Measurements from ENCODE around the gene TMEM171. TPM values are rescaled to one million over a fixed set of nuclear protein-coding genes. Genes with fewer than 3 reads are reported as not detected.

TMEM171 gene
- total RNA-seq, 1 donor from 2014 or later: not detected

GRCh38 chr5:73178265-73178664 is 57.9 kb downstream of the TMEM171 start:
- no peaks in the 10 kb centered on the region for H3K36me3 ChIP-seq
- no peaks in the 10 kb centered on the region for H3K9me3 ChIP-seq (ENCODE audit: low read depth)
- Mint-ChIP-seq H3K36me3 (no peaks in the 10 kb centered on the region), H3K4me1 (peaks cover 18% of the 10 kb centered on the region), H3K27ac (no peak overlapping the region), H3K27me3 (ENCODE audit: insufficient read depth, low read depth) (no peaks in the 10 kb centered on the region), H3K4me3 (no peak overlapping the region), H3K9me3 (no peaks in the 10 kb centered on the region)
- no peaks in the 10 kb centered on the region for H3F3A ChIP-seq (ENCODE audit: low read depth)
- no peaks in the 10 kb centered on the region for H3K4me1 ChIP-seq
- TF ChIP-seq EZH2 (IDR thresholded peaks at IDR 0.05) (no peak), CTCF (IDR thresholded peaks at IDR 0.05) (no peak), EZH2phosphoT487 (IDR thresholded peaks at IDR 0.05) (no peak)
- H3K9ac ChIP-seq: no peak overlapping the region
- H2AFZ ChIP-seq (replicated peaks): no peak overlapping the region
- no peaks in the 10 kb centered on the region for H3K27me3 ChIP-seq
- H4K20me1 ChIP-seq (ENCODE audit: low read depth): no peaks in the 10 kb centered on the region
- H3K27ac ChIP-seq: no peak overlapping the region
- no peak overlapping the region for H3K4me2 ChIP-seq
- no peak for DNase-seq (ENCODE audit: low spot score)
- H3K4me3 ChIP-seq: no peak overlapping the region
- H3K79me2 ChIP-seq (ENCODE audit: low read depth): no peaks in the 10 kb centered on the region

GRCh38 chr5:73179730-73180129 is 59.4 kb downstream of the TMEM171 start:
- TF ChIP-seq EZH2 (IDR thresholded peaks at IDR 0.05): no peak
- no peak for TF ChIP-seq EZH2phosphoT487 (IDR thresholded peaks at IDR 0.05)
- no peak for TF ChIP-seq CTCF (IDR thresholded peaks at IDR 0.05)
- Mint-ChIP-seq H3K27me3 (ENCODE audit: insufficient read depth, low read depth) (no peaks in the 10 kb centered on the region), H3K4me3 (no peak overlapping the region), H3K36me3 (no peaks in the 10 kb centered on the region), H3K4me1 (peaks cover 11% of the 10 kb centered on the region), H3K27ac (no peak overlapping the region), H3K9me3 (peaks cover 4% of the 10 kb centered on the region)
- Histone ChIP-seq H3K9me3 (ENCODE audit: low read depth) (no peaks in the 10 kb centered on the region), H2AFZ (replicated peaks) (no peak overlapping the region), H3K27me3 (no peaks in the 10 kb centered on the region), H3K9ac (no peak overlapping the region), H3K79me2 (ENCODE audit: low read depth) (no peaks in the 10 kb centered on the region), H4K20me1 (ENCODE audit: low read depth) (no peaks in the 10 kb centered on the region), H3K36me3 (no peaks in the 10 kb centered on the region), H3K27ac (no peak overlapping the region), H3K4me1 (no peaks in the 10 kb centered on the region), H3K4me2 (no peak overlapping the region), H3K4me3 (no peak overlapping the region), H3F3A (ENCODE audit: low read depth) (no peaks in the 10 kb centered on the region)
- DNase-seq (ENCODE audit: low spot score): no peak

GRCh38 chr5:73180566-73180965 is 60.2 kb downstream of the TMEM171 start:
- no peaks in the 10 kb centered on the region for H3K27me3 ChIP-seq
- H2AFZ ChIP-seq (replicated peaks): no peak overlapping the region
- H3K4me3 ChIP-seq: no peak overlapping the region
- no peaks in the 10 kb centered on the region for H3K36me3 ChIP-seq
- no peaks in the 10 kb centered on the region for H3K27me3 Mint-ChIP-seq (ENCODE audit: insufficient read depth, low read depth)
- TF ChIP-seq CTCF (IDR thresholded peaks at IDR 0.05): no peak
- TF ChIP-seq EZH2phosphoT487 (IDR thresholded peaks at IDR 0.05): no peak
- TF ChIP-seq EZH2 (IDR thresholded peaks at IDR 0.05): no peak
- no peak overlapping the region for H3K27ac Mint-ChIP-seq
- H3K9me3 ChIP-seq (ENCODE audit: low read depth): peaks cover 5% of the 10 kb centered on the region
- no peak for DNase-seq (ENCODE audit: low spot score)
- no peaks in the 10 kb centered on the region for H3K36me3 Mint-ChIP-seq
- H3K9me3 Mint-ChIP-seq: peaks cover 8% of the 10 kb centered on the region
- no peak overlapping the region for H3K4me2 ChIP-seq
- H3K27ac ChIP-seq: no peak overlapping the region
- H3K9ac ChIP-seq: no peak overlapping the region
- no peaks in the 10 kb centered on the region for H4K20me1 ChIP-seq (ENCODE audit: low read depth)
- no peak overlapping the region for H3K4me3 Mint-ChIP-seq
- H3K4me1 ChIP-seq: no peaks in the 10 kb centered on the region
- no peaks in the 10 kb centered on the region for H3K79me2 ChIP-seq (ENCODE audit: low read depth)
- H3F3A ChIP-seq (ENCODE audit: low read depth): no peaks in the 10 kb centered on the region
- H3K4me1 Mint-ChIP-seq: peaks cover 10% of the 10 kb centered on the region

Other genes starting within 250 kb of the TMEM171 start
- gene FCHO2, start 164.5 kb upstream of the TMEM171 start, total RNA-seq (ENCODE audit: low replicate concordance): 11.7 and 17.7 TPM in 2 replicates
- not detected in 2 replicates for gene TMEM174, start 52.6 kb downstream of the TMEM171 start, total RNA-seq (ENCODE audit: low replicate concordance)

Data from neural progenitor cell (in vitro differentiated cells).